ENCODE results near the gene SRPK2. TPM values are rescaled to one million over a fixed set of nuclear protein-coding genes. Genes with fewer than 3 reads are reported as not detected.

SRPK2 gene
- total and polyA plus RNA-seq, 2 donors (not counting 1 experiment from before 2014, with no cell fraction given) = 15.2 to 108 TPM

DNA sequence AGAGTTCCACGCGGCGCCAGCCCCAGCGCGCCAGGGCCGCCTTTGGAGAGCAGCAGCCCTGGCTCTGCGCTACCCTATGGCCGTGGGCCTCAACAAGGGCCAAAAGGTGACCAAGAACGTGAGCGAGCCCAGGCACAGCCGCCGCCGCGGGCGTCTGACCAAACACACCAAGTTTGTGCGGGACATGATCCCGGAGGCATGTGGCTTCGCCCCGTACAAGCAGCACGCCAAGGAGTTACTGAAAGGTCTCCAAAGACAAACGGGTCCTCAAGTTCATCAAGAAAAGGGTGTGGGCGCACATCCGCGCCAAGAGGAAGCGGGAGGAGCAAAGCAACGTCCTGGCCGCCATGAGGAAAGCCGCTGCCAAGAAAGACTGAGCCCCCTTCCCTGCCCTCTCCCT, 144.1 kb downstream of the SRPK2 start:
- peaks cover 98% of the 10 kb centered on the region for H3K79me2 ChIP-seq (ENCODE audit: control insufficient read depth, insufficient read depth, low read length)

GRCh38 chr7:105241198-105241597, 147.5 kb downstream of the SRPK2 start:
- Mint-ChIP-seq H3K27ac (no peak overlapping the region), H3K9me3 (ENCODE audit: insufficient read depth) (no peaks in the 10 kb centered on the region), H3K27me3 (no peaks in the 10 kb centered on the region), H3K4me3 (no peak overlapping the region), H3K4me1 (peaks cover 64% of the 10 kb centered on the region)
- Histone ChIP-seq H3K79me2 (ENCODE audit: control insufficient read depth, insufficient read depth, low read length) (peaks cover 98% of the 10 kb centered on the region), H3K27ac (ENCODE audit: low read length in 2 of 2) (no peak overlapping the region), H3K4me2 (replicated peaks; ENCODE audit: low read depth, low read length, poor library complexity, severe bottlenecking) (no peak overlapping the region), H3K4me3 (ENCODE audit: control extremely low read depth in 1 of 5, extremely low read depth in 1 of 5, insufficient read depth in 1 of 5, low read depth in 2 of 5, low read length in 4 of 5) (no peak overlapping the region), H3K27me3 (replicated peaks in 1 of 4; ENCODE audit: control extremely low read depth in 1 of 4, control insufficient read depth in 3 of 4, insufficient read depth in 4 of 4, low read length in 3 of 4) (no peaks in the 10 kb centered on the region), H3K4me1 (ENCODE audit: control insufficient read depth in 2 of 2, insufficient read depth in 2 of 2, low read length in 2 of 2) (peaks cover 21 to 28% of the 10 kb centered on the region in 2 donors), H2AFZ (ENCODE audit: insufficient read depth, low read depth, low read length, poor library complexity, severe bottlenecking) (no peak overlapping the region), H3K9ac (ENCODE audit: low read length) (no peak overlapping the region), H3K36me3 (replicated peaks in 1 of 2; ENCODE audit: control extremely low read depth in 1 of 2, control insufficient read depth in 1 of 2, extremely low read depth in 1 of 2, insufficient read depth in 2 of 2, low read length in 1 of 2) (peaks cover 0 to 8% of the 10 kb centered on the region in 2 experiments), H3K9me3 (ENCODE audit: control extremely low read depth in 1 of 3, control insufficient read depth in 2 of 3, insufficient read depth in 1 of 3, low read length in 2 of 3) (peaks cover 0 to 7% (median 0%) of the 10 kb centered on the region in 3 donors), H4K20me1 (ENCODE audit: control insufficient read depth, insufficient read depth, low read length, poor library complexity, severe bottlenecking) (peaks cover 86% of the 10 kb centered on the region)
- intact Hi-C loops (cut with micrococcal nuclease) = no loop called here
- DNase-seq (no peak), ATAC-seq (ENCODE audit: low read depth) (no peak)
- ChIA-PET POLR2A (no interaction called here), CTCF (no interaction called here)
- WGBS (ENCODE audit: insufficient coverage) = 100% methylated on average over 2 of the region's 3 CpGs
- TF ChIP-seq EZH2 (IDR thresholded peaks at IDR 0.05; ENCODE audit: borderline replicate concordance, insufficient read depth, low read depth, low read length, poor library complexity, severe bottlenecking) (no peak), CTCF (IDR thresholded peaks at IDR 0.05) (no peak)

More for the DNA sequence above, 144.1 kb downstream of the SRPK2 start:
- H3K4me2 ChIP-seq (replicated peaks; ENCODE audit: low read depth, low read length, poor library complexity, severe bottlenecking) = no peak overlapping the region
- no peaks in the 10 kb centered on the region for H3K27me3 Mint-ChIP-seq
- no peak for TF ChIP-seq EZH2 (IDR thresholded peaks at IDR 0.05; ENCODE audit: borderline replicate concordance, insufficient read depth, low read depth, low read length, poor library complexity, severe bottlenecking)
- no peak for TF ChIP-seq CTCF (IDR thresholded peaks at IDR 0.05)
- H3K9me3 Mint-ChIP-seq (ENCODE audit: insufficient read depth) = no peaks in the 10 kb centered on the region
- H2AFZ ChIP-seq (ENCODE audit: insufficient read depth, low read depth, low read length, poor library complexity, severe bottlenecking) = no peak overlapping the region
- H3K27ac Mint-ChIP-seq = no peak overlapping the region
- H3K27ac ChIP-seq (ENCODE audit: low read length in 2 of 2) = no peak overlapping the region
- ChIA-PET CTCF (no interaction called here), POLR2A (no interaction called here)
- DNase-seq (no peak), ATAC-seq (ENCODE audit: low read depth) (no peak)
- no peaks in the 10 kb centered on the region for H3K27me3 ChIP-seq (replicated peaks in 1 of 4; ENCODE audit: control extremely low read depth in 1 of 4, control insufficient read depth in 3 of 4, insufficient read depth in 4 of 4, low read length in 3 of 4)
- H3K9me3 ChIP-seq (ENCODE audit: control extremely low read depth in 1 of 3, control insufficient read depth in 2 of 3, insufficient read depth in 1 of 3, low read length in 2 of 3) = peaks cover 0 to 7% (median 0%) of the 10 kb centered on the region in 3 donors
- peaks cover 40% of the 10 kb centered on the region for H3K4me1 Mint-ChIP-seq
- no peak overlapping the region for H3K4me3 ChIP-seq (ENCODE audit: control extremely low read depth in 1 of 5, extremely low read depth in 1 of 5, insufficient read depth in 1 of 5, low read depth in 2 of 5, low read length in 4 of 5)
- 98% methylated on average over 27 of the region's 28 CpGs for WGBS (ENCODE audit: insufficient coverage)
- intact Hi-C loops (cut with micrococcal nuclease) = no loop called here
- H3K9ac ChIP-seq (ENCODE audit: low read length) = no peak overlapping the region
- H3K4me3 Mint-ChIP-seq = no peak overlapping the region
- H3K4me1 ChIP-seq (ENCODE audit: control insufficient read depth in 2 of 2, insufficient read depth in 2 of 2, low read length in 2 of 2) = peaks cover 26 to 29% of the 10 kb centered on the region in 2 donors
- H4K20me1 ChIP-seq (ENCODE audit: control insufficient read depth, insufficient read depth, low read length, poor library complexity, severe bottlenecking) = peaks cover 92% of the 10 kb centered on the region
- peaks cover 0 to 8% of the 10 kb centered on the region in 2 experiments for H3K36me3 ChIP-seq (replicated peaks in 1 of 2; ENCODE audit: control extremely low read depth in 1 of 2, control insufficient read depth in 1 of 2, extremely low read depth in 1 of 2, insufficient read depth in 2 of 2, low read length in 1 of 2)
